HG03045 (cell line): ENCODE measurements around the gene ASB6.

Experiments used
- ATAC-seq: cut with Tn5 transposase; IDR thresholded peaks from one replicate; pipeline ENCODE4 v1.9.1; 2021; ENCODE audit warnings: mild to moderate bottlenecking, moderate library complexity; ENCODE audit not compliant: unreplicated experiment

The ASB6 gene

GRCh38 chr9:129641750-129642585, at the start of gene ASB6:
TSS of gene ASB6 (minus strand) at chr9:129642151. CDS start at chr9:129641999, 152 bp downstream.
- ATAC-seq, result peak; percentile 84

- ATAC-seq, result no peak
Observed at GRCh38 chr9:129688285-129689043, 46.5 kb upstream of the ASB6 start.

- ATAC-seq, result no peak
Observed at GRCh38 chr9:129687391-129687790, 45.4 kb upstream of the ASB6 start.

GRCh38 chr9:129686736-129687135, 44.8 kb upstream of the ASB6 start:
- ATAC-seq, result no peak

- no peak for ATAC-seq
Observed at GRCh38 chr9:129685933-129686259, 43.9 kb upstream of the ASB6 start.

DNA sequence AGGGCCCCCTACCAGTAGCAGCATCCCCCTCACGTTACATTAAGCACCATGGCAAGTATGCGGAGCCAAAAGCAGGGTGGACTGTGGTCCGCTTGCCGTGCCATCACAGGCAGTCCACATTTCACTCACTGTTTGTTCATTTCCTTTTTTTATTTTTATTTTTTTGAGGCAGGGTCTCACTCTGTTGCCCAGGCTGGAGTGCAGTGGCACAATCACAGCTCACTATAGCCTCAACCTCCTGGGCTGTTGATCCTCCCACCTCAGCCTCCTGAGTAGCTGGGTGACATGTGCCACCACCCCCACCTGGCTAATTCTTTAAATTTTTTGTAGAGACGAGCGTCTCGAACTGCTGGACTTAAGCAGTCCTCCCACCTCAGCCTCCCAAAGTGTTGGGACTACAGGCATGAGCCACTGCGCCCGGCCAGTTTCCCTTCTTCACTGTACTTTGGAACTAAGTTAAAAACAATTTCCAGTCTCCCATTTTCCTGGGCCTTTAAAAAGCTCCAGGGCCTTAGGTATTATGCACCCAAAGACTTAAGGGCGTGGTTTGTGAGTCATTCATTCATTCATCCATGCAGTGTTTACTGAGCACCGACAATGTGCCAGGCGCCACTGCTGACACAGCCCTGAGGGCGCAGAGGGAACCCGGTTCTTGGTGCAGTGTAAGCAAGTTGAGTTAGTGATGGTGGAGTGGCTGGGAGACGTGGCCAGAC, 43.4 kb upstream of the ASB6 start:
- no peak for ATAC-seq

DNA sequence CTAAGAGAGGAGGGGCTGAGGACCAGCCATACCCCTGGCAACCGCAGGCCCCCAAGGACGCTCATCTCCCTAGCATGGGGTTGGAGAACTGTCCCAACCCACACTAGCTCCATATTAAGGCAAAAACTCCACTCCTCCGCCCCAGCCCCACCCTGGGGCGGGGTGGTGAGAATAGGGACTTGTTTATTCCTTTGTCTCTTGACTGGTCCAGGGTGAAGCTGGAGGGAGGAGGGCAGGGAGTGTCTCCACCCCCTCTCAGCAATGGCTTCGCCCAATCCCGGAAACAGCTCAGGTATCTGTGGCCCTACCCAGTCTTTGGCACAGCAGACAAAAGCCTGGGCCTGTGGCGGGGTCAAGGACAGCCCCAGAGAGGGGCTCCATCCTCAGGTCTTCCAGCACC, 40.4 kb upstream of the ASB6 start:
- ATAC-seq, result no peak

DNA sequence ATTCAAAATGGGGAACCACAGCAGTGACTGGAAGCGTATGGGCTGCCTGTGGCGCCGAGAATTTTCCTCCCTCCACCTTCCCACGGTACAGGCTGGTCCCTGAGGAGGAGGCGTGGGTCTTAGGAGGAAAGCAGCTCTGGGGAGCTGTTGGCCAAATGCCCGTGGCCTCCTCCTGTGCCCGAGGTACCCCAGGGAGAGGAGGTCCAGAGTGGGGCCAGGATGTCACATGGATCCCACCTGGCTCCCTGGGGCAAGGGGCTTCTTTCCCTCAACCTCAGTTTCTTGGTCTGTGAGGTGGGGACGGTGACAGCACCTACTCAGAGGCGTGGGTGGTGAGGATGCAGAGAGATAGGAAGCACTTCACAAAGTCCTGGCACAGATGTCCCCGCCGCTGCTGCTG, 40.0 kb upstream of the ASB6 start:
- no peak for ATAC-seq

DNA sequence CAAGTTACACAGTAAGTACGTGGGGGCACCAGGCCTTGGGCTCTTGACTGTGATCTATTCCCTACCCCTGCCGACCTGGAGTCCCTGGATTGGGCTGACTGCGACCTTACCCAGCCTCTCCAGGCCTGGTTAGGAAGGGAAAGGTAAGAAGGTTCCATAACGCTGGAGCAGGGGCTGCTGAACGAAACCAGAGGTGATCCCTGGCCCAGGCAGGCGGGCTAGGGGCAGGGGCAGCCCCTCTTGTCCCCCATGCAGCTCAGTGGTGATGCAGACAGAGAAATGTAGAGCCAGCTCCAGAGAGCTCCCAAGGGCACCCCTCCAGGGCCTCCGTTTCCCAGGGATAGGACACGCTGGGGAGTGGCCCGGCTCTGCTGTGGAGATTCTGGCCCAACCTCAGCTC, 37.6 kb upstream of the ASB6 start:
- no peak for ATAC-seq

DNA sequence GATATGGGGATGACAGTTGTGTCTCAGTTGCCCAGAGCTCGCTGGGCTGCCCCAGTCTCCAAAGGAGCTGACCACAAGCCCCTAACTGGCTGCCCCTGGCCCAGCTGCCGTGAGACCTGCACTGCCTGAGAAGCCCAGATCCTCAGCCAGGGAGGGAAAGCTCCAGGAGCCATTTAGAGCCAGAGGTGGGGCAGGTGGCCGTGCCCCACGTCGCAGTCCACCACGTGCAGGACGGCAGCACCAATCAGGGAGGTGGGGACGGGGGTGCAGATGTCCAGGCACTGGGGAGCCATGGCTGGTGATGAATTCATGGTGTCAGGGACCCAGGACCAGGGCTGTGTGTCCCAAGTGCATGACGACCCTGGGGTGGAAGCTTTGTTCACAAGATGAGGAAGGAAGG, 36.9 kb upstream of the ASB6 start:
- ATAC-seq, result no peak

DNA sequence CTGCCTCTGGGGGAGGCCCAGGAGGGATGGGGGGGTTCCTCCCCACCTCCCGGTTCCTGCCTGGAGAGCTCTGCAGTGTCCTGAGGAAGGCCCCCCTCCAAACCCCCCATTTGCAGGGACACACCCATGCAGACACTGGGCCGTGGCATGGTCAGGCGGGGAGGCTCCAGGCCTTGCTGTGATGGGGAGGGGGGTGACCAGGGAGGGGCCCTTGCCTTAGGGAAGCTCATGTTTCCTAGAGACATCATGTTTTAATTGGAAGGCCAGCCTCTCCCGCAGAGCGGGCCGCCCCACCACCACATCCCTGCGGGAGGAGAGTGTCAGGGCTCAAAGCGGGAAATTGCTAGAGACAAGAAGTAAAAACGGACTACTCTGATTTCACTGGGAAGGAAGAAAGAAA, 35.5 kb upstream of the ASB6 start:
- ATAC-seq, result no peak

- no peak for ATAC-seq
Observed at GRCh38 chr9:129676975-129677374, 35.0 kb upstream of the ASB6 start.

- ATAC-seq, result no peak
Observed at GRCh38 chr9:129676287-129676686, 34.3 kb upstream of the ASB6 start.

GRCh38 chr9:129675620-129676019, 33.7 kb upstream of the ASB6 start:
- no peak for ATAC-seq

DNA sequence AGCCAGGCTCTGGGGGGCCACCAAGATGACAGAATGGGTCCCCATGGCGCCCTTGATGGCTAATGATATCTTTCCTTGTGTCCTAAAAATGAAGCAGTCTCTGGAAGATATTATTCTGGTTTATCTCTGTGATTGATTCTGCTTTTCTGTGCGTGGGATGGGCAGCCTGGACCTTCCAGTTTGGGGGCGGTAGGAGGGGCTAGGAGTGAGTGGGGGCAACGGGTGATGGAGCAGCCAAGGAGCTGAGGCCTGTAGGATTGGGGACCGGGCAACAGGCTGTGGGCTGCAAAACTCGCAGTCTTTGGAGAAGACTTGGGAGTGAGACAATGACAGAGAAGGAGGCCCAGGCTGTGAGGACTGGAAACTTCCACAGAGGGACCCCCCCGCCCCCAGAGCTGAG, 32.3 kb upstream of the ASB6 start:
- ATAC-seq, result no peak

- ATAC-seq, result no peak
Observed at GRCh38 chr9:129673602-129674001, 31.7 kb upstream of the ASB6 start.

DNA sequence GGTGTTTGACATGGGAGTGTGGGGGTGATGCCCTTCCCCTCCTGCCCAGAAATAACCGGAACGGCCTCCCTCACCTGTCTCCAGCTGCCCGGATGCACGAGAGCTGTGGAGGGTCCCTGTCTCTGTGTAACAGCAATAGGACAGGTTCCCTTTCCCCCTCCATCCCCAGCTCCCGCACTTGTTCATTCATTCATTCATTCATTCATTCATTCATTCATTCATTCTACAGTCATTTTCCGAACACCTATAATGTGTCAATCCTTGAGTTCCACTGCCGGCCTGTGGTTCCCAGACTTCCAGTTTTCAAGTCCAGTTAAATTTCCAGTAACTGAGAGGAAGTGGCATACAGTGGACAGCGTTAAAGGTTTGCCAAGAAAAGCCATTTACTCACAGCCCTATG, 30.8 kb upstream of the ASB6 start:
- ATAC-seq, result no peak

DNA sequence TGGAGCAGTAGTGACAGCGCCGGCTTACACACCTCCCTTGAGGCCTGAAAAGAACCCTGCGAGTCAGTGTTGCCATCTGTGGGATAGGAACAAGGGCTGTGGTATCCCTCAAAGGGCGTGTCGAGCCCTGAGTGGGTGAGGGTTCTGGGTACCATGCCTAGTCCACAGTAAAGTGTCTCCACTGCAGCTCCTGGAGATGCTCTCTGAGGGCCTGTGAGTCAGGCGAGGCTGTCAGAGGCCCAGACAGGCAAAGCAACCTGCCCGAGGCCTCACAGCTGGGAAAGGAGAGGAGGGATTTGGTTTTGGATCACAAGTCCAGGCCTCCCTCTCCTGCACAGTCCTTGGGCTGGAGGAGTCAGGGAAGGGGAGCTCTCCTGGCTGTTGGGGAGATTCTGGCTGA, 29.6 kb upstream of the ASB6 start:
- no peak for ATAC-seq

GRCh38 chr9:129671065-129671464, 29.1 kb upstream of the ASB6 start:
- ATAC-seq, result no peak

DNA sequence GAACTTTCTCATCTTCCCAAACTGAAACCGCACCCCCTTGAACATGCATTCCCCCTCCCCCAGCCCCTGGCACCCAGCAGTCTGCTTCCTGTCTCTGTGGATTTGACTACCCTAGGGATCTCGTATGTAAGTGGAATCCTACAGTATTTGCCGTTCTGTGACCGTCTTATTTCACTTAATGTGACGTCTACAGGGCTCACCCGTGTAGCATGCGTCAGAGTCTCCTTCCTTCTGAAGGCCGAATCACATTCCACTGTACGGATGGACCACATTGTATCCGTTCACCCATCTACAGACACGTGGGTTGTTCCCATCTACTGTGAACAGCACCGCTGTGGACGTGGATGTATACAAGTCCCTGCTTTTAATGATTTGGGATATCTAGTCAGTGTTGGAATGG, 28.0 kb upstream of the ASB6 start:
- ATAC-seq, result no peak

DNA sequence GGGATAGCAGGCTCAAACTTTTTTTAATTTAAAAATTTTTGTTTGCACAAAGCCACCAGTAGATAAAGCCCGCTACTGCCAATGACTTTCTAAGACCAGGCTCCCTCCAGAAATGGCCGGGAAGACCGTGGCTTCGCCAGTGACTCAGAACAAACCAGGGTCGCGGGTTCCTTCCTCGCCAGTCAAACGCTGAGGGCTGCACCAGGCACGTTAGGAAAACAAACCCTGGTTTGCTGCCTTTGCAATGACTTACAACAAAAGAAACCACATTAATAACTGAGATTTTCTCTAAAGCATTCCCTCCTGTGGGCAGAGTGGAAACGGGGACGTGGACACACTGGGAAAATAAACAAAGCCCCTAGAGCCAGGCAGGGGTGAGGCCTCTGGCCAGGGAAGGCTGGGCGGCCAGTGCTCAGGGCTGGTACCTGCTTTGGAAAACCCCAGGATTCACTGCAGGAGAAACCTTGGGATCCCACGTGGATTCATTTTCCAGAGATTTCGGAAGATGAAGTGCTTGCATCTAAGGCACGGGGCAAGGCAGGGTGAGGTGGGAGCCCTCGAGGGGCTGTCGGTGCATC, 27.3 kb upstream of the ASB6 start:
- no peak for ATAC-seq
